ENCODE measurements around the gene CD58.

CD58 gene

DNA sequence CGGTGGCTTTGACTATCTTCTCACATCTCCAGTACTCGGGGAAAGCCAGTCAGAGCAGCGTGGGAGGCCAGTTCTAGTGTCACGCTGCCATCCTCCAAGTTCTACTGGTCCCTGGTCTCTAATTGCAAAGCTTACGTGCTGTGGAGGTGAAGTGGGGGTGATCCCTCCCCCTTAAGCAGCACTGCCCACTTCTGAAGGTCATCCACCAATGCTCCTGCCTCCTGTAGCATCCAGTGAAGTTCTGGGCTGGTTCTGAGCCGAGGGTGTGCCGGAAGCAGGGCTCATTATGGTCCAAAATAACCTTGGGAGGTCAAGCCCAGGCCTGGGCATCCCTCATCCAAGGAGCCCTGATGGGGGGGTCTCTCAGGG is 95.0 kb downstream of the CD58 start:
- no peak overlapping the region for H3K4me3 ChIP-seq (ENCODE audit: low read length)
- TF ChIP-seq ZNF274 (IDR thresholded peaks at IDR 0.05; ENCODE audit: low read depth, low read length), result no peak

DNA sequence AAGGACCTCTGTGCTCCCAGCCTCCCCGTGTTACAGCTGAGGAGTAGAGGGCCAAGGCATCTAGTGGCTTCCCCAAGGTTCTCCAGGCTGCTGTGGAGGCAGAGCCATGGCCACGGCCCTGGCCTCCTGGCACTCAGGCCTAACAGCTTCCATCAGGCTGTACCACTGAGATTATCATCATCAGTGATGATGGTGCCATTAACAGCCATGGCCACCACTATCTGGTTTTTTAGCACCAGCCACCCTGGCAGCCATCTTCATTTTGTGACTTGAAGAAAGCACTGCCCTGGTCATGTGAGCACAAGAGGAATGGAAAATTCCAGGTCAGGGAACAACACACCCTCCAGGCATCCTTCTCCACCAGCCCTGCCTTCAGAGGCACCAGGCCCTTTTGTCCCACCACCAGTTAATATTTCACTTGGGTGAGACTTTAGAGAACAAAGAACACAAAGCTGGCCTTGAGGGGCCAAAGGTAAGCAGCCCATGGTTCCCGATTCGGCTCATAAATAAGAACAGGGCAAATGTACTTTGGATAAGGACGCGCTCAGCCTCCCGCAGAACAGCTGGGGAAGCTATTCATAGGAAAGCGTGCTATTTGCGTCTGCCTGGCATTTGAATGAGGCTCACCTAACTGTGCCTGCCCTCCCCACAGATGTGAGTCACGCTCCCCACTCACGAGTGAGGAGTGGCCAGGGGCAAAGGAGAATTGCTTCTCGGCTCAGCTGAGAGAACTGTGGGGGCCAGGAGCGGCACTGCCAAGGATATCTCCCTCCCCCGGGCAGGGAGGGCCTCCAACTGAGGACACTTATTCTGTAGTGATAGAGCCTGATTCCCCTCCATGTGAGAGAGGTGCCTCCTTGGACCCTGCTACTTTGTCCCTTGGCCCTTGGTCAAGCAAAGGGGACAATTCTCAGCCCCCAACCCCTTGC is 95.6 kb downstream of the CD58 start:
- no peak overlapping the region for H3K4me3 ChIP-seq (ENCODE audit: low read length)
- no peak for TF ChIP-seq ZNF274 (IDR thresholded peaks at IDR 0.05; ENCODE audit: low read depth, low read length)

DNA sequence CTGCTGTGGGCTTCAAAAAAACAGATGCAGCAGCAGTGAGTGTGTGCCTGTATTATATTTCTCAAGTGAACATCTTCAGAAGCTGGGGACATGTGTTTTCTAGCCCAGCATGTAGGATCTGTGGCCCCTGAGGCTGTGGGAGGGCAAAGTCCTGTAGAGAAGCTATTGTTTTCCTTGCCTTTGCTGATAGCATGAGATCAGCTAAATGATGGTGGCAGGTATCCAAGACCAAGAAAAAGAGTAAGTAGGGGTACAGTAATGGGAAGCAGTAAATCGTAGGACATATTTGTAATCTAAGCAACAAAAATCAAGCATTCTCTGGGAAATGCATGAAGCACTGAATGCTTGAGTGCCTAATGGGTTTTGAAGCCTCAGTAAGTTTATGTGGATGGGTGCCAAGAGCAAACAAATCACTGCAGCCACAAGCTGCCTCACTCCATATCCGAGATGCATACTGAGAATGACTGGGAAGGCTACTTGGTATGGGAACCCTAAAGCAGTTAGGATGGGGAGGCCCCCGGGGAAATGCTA is 98.3 kb downstream of the CD58 start:
- no peak for TF ChIP-seq ZNF274 (IDR thresholded peaks at IDR 0.05; ENCODE audit: low read depth, low read length)
- no peak overlapping the region for H3K4me3 ChIP-seq (ENCODE audit: low read length)

DNA sequence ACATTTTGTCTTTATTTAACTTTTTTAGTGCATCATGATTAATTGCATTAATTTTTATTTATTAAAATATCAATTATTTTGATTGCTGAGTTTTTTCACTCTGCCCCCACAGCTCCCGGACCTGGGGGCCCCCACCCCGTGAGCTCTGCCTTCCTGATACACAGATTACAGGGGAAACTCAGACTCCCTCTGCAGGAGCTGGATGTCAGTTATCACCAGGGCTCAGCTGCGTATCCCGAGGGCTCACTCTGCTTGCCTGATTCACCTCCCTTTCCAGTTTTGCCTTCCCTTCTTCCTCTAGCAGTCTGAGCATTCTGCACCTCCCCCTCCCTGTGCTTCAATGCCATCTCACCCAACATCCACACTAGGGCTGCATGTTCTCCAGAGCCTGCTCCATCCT is 99.6 kb downstream of the CD58 start:
- H3K4me3 ChIP-seq (ENCODE audit: low read length), result no peak overlapping the region
- TF ChIP-seq ZNF274 (IDR thresholded peaks at IDR 0.05; ENCODE audit: low read depth, low read length), result no peak

DNA sequence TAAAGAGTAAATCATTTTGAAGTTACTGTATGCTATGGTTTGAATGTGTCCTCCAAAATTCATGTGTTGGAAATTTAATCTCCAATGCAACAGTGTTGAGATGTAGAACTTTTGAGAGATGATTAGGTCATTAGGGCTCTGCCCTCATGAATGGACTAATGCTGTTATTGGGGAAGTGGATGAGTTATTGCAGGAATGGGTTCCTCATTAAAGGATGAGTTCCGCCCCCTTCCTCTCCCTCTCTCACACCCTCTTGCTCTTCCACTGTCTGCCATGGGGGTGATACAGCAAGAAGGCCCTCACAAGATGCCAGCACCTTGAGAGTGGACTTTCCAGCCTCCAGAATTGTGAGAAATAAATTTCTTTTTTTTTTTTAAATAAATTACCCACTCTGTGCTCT is 100.2 kb downstream of the CD58 start:
- no peak for TF ChIP-seq ZNF274 (IDR thresholded peaks at IDR 0.05; ENCODE audit: low read depth, low read length)
- H3K4me3 ChIP-seq (ENCODE audit: low read length), result no peak overlapping the region

DNA sequence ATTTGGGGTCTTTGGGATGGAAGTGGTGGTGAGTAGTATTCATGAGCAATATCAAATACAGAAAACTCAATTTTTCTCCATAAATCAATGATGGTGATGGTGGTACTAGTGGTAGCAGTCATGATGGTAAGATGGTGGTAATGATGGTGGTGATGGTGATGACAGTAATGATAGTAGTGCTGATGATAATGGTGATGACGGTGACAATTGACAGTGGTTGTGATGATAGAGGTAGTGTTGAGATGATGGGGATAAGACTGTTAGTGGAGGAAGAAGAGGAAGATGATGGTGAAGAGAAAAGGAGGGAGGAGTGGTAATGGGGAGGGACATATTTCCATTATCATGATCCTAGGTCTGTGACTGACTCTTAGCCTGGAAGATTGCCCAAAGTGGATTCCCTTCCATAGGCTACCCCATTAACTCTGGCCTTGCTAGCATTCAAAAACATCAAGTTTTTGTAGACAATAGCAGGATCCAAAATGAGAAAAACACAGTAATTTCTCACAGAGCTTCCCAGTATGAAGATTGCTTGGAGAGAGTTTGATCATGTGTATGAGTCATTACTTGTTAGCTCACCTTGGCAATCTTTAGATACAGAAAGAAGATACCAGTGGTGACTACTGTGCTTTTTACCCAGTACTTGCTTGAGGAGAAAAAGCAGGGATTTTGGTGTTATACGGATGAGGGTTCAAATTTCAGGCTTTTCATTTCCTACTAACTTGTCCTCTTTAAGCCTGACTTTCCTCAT is 103.8 kb downstream of the CD58 start:
- TF ChIP-seq ZNF274 (IDR thresholded peaks at IDR 0.05; ENCODE audit: low read depth, low read length), result no peak
- H3K4me3 ChIP-seq (ENCODE audit: low read length), result no peak overlapping the region

DNA sequence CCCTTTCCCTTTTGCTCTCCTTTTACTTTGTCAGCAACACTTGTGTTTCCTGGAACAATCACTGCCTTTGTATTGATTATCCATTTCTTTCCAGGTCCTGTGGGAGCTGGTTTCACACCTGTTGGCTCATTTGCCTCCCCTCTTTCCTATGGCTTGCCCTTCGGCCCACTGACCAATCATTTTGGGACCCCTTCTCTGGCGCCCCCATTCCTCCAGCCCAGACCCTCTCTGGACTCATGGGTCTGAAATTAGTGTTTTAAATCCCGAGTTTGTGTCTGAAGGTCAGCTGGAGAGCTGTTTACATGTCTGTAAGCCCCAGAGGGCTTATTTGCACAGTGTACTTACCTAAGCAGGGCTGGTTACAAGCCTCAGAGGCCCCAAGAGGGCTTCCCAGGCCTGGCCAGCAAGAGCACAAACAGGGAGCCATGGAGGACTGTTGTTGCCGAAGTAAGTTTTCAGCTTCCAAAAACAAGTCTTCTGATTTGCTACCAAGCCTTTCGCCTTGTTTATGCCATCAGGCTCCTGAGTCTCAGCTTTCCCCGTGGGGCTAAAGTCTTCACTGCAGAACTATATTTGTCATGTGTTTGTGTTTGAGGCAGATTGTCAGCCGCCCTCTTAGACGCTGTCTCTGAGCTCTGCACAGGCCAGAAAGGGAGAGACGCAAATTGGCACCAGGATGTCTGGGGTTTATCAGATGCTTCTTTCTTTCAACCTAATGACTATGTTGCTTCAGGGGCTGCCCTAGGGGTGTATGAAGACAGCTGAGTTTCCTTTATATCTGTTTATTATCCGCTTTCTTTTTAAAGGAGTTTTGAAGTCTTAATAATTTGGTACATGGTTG is 104.8 kb downstream of the CD58 start:
- TF ChIP-seq ZNF274 (IDR thresholded peaks at IDR 0.05; ENCODE audit: low read depth, low read length), result no peak
- no peak overlapping the region for H3K4me3 ChIP-seq (ENCODE audit: low read length)

DNA sequence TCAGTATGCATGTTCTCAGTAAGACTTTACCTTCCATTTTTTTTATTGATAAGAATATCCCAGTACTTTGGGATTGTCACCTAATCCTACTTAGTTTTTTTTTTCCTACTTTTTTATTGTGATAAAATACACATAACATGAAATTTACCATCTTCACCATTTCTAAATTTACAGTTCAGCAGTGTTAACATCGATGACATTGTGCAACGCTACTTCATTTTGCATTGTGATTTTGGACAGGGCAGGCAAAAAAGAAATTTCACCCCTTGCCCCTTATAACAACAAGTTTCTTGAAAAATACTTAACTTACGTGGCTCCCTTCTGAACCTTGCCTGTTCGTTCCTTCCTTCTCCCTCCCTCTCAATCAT is 105.4 kb downstream of the CD58 start:
- H3K4me3 ChIP-seq (ENCODE audit: low read length), result no peak overlapping the region
- TF ChIP-seq ZNF274 (IDR thresholded peaks at IDR 0.05; ENCODE audit: low read depth, low read length), result no peak
